ENCODE results near the gene SDK2. TPM values are rescaled to one million over a fixed set of nuclear protein-coding genes. Genes with fewer than 3 reads are reported as not detected.

Gene SDK2
- total and polyA plus RNA-seq, 2 of the 4 experiments (the other 2 are of a cell fraction) = under 0.01 to 0.03 TPM

DNA sequence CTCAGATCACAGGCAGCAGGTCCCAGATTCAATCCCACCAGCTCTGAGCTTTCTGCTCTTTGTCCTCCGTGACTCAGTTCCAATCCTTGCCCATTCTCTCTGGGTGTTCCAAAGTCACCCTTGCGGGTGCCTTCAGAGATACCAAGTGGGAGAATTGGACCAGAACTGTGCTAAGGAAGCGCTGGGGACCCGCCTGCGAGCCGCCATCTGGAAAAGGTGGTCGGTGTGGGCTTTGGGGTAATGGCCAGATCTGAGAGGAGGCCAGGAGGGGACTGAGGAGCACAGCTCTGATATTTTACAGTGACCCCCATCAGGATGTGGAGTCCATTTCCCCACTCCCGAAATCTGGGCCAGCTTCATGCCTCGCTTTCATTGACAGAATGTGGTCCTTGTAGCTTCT lies 152.6 kb downstream of the SDK2 start:
- DNase-seq (no peak), ATAC-seq (ENCODE audit: low read depth) (no peak)
- Histone ChIP-seq H4K20me1 (ENCODE audit: insufficient read depth, low read length) (no peaks in the 10 kb centered on the region), H4K91ac (ENCODE audit: insufficient read depth, low read depth, low read length) (no peak overlapping the region), H3K4me3 (ENCODE audit: insufficient read depth, low read depth, low read length) (no peak overlapping the region), H2BK15ac (ENCODE audit: low read depth, low read length) (no peak overlapping the region), H3K9me3 (ENCODE audit: control insufficient read depth, insufficient read depth, low read length) (no peaks in the 10 kb centered on the region), H3K27ac (ENCODE audit: insufficient read depth, low read length) (no peak overlapping the region), H2BK20ac (ENCODE audit: low read depth, low read length) (no peak overlapping the region), H3K14ac (replicated peaks; ENCODE audit: low read depth, low read length) (no peak overlapping the region), H3K23ac (ENCODE audit: low read depth, low read length) (no peak overlapping the region), H3K9ac (ENCODE audit: low read depth, low read length) (no peak overlapping the region), H3K36me3 (ENCODE audit: control insufficient read depth, insufficient read depth, low read length) (no peaks in the 10 kb centered on the region), H3K27me3 (ENCODE audit: control insufficient read depth, insufficient read depth, low read length) (no peaks in the 10 kb centered on the region; the same call in 1 of the 2 replicates), H2AFZ (replicated peaks; ENCODE audit: low read length, poor library complexity) (no peak overlapping the region), H2BK120ac (ENCODE audit: low read depth, low read length) (no peak overlapping the region), H3K79me1 (ENCODE audit: low read depth in 1 of 2, low read length in 2 of 2) (no peaks in the 10 kb centered on the region), H2AK9ac (replicated peaks; ENCODE audit: low read depth, low read length, poor library complexity) (no peak overlapping the region), H3K4me1 (ENCODE audit: control insufficient read depth, insufficient read depth, low read length) (no peaks in the 10 kb centered on the region), H4K5ac (ENCODE audit: low read depth, low read length) (no peak overlapping the region), H3K4ac (ENCODE audit: low read depth, low read length) (no peak overlapping the region), H2BK5ac (ENCODE audit: low read depth, low read length, poor library complexity, severe bottlenecking) (no peak overlapping the region), H3K18ac (ENCODE audit: low read depth, low read length) (no peak overlapping the region), H2AK5ac (ENCODE audit: low read depth, low read length) (no peak overlapping the region), H4K8ac (ENCODE audit: low read depth in 2 of 2, low read length in 2 of 2) (no peak overlapping the region), H3K9me1 (ENCODE audit: insufficient read depth, low read length) (no peaks in the 10 kb centered on the region), H3K4me2 (ENCODE audit: low read depth, low read length) (no peak overlapping the region), H3K56ac (ENCODE audit: extremely low read depth, insufficient read depth, low read length) (no peak overlapping the region)
- dilution Hi-C loops (cut with HindIII; ENCODE audit: low sequenced_read_pairs, unreplicated experiment) (no loop called here), intact Hi-C loops (cut with micrococcal nuclease) (no loop called here), in situ Hi-C loops (cut with MboI; ENCODE audit: low sequenced_read_pairs) (no loop called here)
- TF ChIP-seq MAFK (IDR thresholded peaks at IDR 0.05; ENCODE audit: low read depth, low read length) (no peak), SMC3 (IDR thresholded peaks at IDR 0.05; ENCODE audit: low read depth, low read length) (no peak), CHD1 (IDR thresholded peaks at IDR 0.05; ENCODE audit: low read depth, low read length) (no peak), CEBPB (IDR thresholded peaks at IDR 0.05; ENCODE audit: low read depth, low read length) (no peak), RCOR1 (IDR thresholded peaks at IDR 0.05; ENCODE audit: insufficient replicate concordance, low read length) (no peak), MAZ (IDR thresholded peaks at IDR 0.05; ENCODE audit: borderline replicate concordance, low read depth, low read length) (no peak), NFE2L2 (IDR thresholded peaks at IDR 0.05; ENCODE audit: low read depth, low read length) (no peak), FOS (IDR thresholded peaks at IDR 0.05; ENCODE audit: low read depth, low read length) (no peak), RFX5 (IDR thresholded peaks at IDR 0.05; ENCODE audit: low read depth, low read length) (no peak), MXI1 (IDR thresholded peaks at IDR 0.05; ENCODE audit: borderline replicate concordance, low read depth, low read length) (no peak), RAD21 (IDR thresholded peaks at IDR 0.05; ENCODE audit: low read length) (no peak), POLR2A (IDR thresholded peaks at IDR 0.05; ENCODE audit: low read depth, low read length) (no peak), BHLHE40 (IDR thresholded peaks at IDR 0.05; ENCODE audit: low read depth, low read length) (no peak)
- TF ChIP-seq, protein P1, sequence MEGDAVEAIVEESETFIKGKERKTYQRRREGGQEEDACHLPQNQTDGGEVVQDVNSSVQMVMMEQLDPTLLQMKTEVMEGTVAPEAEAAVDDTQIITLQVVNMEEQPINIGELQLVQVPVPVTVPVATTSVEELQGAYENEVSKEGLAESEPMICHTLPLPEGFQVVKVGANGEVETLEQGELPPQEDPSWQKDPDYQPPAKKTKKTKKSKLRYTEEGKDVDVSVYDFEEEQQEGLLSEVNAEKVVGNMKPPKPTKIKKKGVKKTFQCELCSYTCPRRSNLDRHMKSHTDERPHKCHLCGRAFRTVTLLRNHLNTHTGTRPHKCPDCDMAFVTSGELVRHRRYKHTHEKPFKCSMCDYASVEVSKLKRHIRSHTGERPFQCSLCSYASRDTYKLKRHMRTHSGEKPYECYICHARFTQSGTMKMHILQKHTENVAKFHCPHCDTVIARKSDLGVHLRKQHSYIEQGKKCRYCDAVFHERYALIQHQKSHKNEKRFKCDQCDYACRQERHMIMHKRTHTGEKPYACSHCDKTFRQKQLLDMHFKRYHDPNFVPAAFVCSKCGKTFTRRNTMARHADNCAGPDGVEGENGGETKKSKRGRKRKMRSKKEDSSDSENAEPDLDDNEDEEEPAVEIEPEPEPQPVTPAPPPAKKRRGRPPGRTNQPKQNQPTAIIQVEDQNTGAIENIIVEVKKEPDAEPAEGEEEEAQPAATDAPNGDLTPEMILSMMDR (conservative IDR thresholded peaks at IDR 0.05; ENCODE audit: low read depth, low read length) = no peak
- TF ChIP-seq, protein P2, sequence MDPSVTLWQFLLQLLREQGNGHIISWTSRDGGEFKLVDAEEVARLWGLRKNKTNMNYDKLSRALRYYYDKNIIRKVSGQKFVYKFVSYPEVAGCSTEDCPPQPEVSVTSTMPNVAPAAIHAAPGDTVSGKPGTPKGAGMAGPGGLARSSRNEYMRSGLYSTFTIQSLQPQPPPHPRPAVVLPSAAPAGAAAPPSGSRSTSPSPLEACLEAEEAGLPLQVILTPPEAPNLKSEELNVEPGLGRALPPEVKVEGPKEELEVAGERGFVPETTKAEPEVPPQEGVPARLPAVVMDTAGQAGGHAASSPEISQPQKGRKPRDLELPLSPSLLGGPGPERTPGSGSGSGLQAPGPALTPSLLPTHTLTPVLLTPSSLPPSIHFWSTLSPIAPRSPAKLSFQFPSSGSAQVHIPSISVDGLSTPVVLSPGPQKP (IDR thresholded peaks at IDR 0.05; ENCODE audit: borderline replicate concordance, low read depth, low read length) = no peak
- TF ChIP-seq, protein P3, sequence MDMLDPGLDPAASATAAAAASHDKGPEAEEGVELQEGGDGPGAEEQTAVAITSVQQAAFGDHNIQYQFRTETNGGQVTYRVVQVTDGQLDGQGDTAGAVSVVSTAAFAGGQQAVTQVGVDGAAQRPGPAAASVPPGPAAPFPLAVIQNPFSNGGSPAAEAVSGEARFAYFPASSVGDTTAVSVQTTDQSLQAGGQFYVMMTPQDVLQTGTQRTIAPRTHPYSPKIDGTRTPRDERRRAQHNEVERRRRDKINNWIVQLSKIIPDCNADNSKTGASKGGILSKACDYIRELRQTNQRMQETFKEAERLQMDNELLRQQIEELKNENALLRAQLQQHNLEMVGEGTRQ (IDR thresholded peaks at IDR 0.05; ENCODE audit: low read depth, low read length) = no peak
- ChIA-PET POLR2A (ENCODE audit: unreplicated experiment) (no interaction called here), CTCF (no interaction called here)
- no TSS peak for BruUV-seq (replicated peaks)
- WGBS, 2 experiments (ENCODE audit: extremely low coverage in 2 of 2, insufficient read length in 1 of 2) = 80% methylated on average over 4 of the region's 9 CpGs; no CpG with 5 or more reads in 1 of the 2 experiments
